ENCODE data around the gene ADGRG6. TPM values are rescaled to one million over a fixed set of nuclear protein-coding genes. Genes with fewer than 3 reads are reported as not detected.
A peak's percentile ranks its signal among the peaks of the same experiment; 100 is the strongest.

ADGRG6 gene
- total and polyA plus RNA-seq, 10 of the 15 experiments (the other 5 are each of a cell fraction or from before 2014, with no cell fraction given), result 0.01 to 0.24 (median 0.13) TPM; not detected in 7

DNA sequence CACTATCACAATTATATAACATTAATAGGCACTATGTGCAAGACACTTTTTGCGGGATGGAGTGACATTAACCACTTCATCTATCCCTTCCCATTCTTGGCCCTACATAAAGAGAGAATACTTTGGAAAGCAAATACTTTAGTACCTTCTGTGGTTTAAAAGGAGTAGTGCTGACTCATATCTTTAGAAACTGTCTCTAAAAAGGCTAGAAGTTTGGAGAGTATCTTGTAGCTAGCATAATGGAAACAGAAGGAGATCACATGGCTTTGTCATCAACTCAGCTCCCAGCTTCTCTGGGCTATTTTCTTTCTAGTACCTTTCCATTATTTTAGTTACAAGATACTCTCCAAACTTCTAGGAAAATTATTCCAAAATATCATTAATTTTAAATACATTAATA lies 157.5 kb downstream of the ADGRG6 start (continued):
- TF ChIP-seq, protein P1, sequence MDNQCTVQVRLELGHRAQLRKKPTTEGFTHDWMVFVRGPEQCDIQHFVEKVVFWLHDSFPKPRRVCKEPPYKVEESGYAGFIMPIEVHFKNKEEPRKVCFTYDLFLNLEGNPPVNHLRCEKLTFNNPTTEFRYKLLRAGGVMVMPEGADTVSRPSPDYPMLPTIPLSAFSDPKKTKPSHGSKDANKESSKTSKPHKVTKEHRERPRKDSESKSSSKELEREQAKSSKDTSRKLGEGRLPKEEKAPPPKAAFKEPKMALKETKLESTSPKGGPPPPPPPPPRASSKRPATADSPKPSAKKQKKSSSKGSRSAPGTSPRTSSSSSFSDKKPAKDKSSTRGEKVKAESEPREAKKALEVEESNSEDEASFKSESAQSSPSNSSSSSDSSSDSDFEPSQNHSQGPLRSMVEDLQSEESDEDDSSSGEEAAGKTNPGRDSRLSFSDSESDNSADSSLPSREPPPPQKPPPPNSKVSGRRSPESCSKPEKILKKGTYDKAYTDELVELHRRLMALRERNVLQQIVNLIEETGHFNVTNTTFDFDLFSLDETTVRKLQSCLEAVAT (IDR thresholded peaks at IDR 0.05), result no peak
- TF ChIP-seq PAX8 (IDR thresholded peaks at IDR 0.05) (no peak), PAX5 (IDR thresholded peaks at IDR 0.05; ENCODE audit: borderline replicate concordance, low read depth, low read length) (no peak), KLF5 (IDR thresholded peaks at IDR 0.05; ENCODE audit: partially characterized antibody) (no peak), SIN3A (IDR thresholded peaks at IDR 0.05; ENCODE audit: low read depth, low read length) (no peak), RAD51 (IDR thresholded peaks at IDR 0.05) (no peak)

DNA sequence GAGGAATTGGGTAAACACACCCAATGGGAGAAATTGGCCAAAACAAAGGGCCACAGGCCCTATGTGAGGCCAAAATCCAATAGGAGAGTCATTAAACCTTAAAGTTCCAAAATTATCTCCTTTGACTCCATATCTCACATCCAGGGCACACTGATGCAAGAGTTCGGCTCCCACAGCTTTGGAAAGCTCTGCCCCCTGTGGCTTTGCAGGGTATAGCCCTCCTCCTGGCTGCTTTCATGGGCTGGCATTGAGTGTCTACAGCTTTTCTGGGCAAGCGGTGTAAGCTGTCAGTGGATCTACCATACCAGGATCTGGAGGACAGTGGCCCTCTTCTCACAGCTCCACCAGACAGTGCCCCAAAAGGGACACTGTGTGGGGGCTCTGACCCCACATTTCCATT lies 160.5 kb downstream of the ADGRG6 start:
- H3K36me3 ChIP-seq (ENCODE audit: control insufficient read depth in 2 of 2, insufficient read depth in 2 of 2, low read length in 1 of 2), result no peaks in the 10 kb centered on the region
- H3K4me2 ChIP-seq (ENCODE audit: control insufficient read depth, insufficient read depth), result no peak overlapping the region
- BruUV-seq (replicated peaks), result no TSS peak
- H3K27me3 ChIP-seq (replicated peaks in 1 of 2; ENCODE audit: control insufficient read depth in 2 of 2, insufficient read depth in 2 of 2, low read length in 1 of 2), result no peaks in the 10 kb centered on the region
- ChIA-PET SMC1A (ENCODE audit: uncharacterized antibody, unreplicated experiment) (no interaction called here), CTCF (interaction anchor here (0.6 to 1.0 kb wide), 2 partner anchors 12 to 1206 kb away, joined by 3 read pairs; no protein-coding TSS in a partner anchor), RAD21 (ENCODE audit: unreplicated experiment) (no interaction called here), POLR2A (no interaction called here)
- no peak overlapping the region for H3K9ac ChIP-seq (ENCODE audit: control insufficient read depth, insufficient read depth, low read length)
- no peaks in the 10 kb centered on the region for H4K20me1 ChIP-seq (ENCODE audit: control insufficient read depth, insufficient read depth)
- no peak for TF ChIP-seq STAT1 (conservative IDR thresholded peaks at IDR 0.05)
- TF ChIP-seq, protein P2, sequence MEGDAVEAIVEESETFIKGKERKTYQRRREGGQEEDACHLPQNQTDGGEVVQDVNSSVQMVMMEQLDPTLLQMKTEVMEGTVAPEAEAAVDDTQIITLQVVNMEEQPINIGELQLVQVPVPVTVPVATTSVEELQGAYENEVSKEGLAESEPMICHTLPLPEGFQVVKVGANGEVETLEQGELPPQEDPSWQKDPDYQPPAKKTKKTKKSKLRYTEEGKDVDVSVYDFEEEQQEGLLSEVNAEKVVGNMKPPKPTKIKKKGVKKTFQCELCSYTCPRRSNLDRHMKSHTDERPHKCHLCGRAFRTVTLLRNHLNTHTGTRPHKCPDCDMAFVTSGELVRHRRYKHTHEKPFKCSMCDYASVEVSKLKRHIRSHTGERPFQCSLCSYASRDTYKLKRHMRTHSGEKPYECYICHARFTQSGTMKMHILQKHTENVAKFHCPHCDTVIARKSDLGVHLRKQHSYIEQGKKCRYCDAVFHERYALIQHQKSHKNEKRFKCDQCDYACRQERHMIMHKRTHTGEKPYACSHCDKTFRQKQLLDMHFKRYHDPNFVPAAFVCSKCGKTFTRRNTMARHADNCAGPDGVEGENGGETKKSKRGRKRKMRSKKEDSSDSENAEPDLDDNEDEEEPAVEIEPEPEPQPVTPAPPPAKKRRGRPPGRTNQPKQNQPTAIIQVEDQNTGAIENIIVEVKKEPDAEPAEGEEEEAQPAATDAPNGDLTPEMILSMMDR (IDR thresholded peaks at IDR 0.05 in 2 of 3, conservative IDR thresholded peaks at IDR 0.05 in 1 of 3; ENCODE audit: control insufficient read depth in 2 of 3, extremely low read depth in 1 of 3, insufficient read depth in 1 of 3, low read depth in 3 of 3, low read length in 3 of 3), result peak in 1 of 3 experiments; percentile 6; a peak in 1 of 6 replicates
- no peak for TF ChIP-seq TCF3 (IDR thresholded peaks at IDR 0.05; ENCODE audit: borderline replicate concordance, insufficient read depth, low read depth, low read length)
- no peak for TF ChIP-seq PAX5 (IDR thresholded peaks at IDR 0.05; ENCODE audit: borderline replicate concordance, low read depth, low read length)
- no peak for TF ChIP-seq BACH1 (IDR thresholded peaks at IDR 0.05; ENCODE audit: borderline replicate concordance)
- no peak for TF ChIP-seq GABPA (IDR thresholded peaks at IDR 0.05; ENCODE audit: low read depth)
- TF ChIP-seq YY1 (IDR thresholded peaks at IDR 0.05; ENCODE audit: low read depth, low read length), result no peak
- in situ Hi-C loops (cut with MboI) (no loop called here), intact Hi-C loops (cut with micrococcal nuclease; ENCODE audit: unreplicated experiment) (no loop called here)
- H3K4me3 ChIP-seq, result no peak overlapping the region
- no peaks in the 10 kb centered on the region for H3K79me2 ChIP-seq (ENCODE audit: control insufficient read depth, insufficient read depth, low read length)
- ATAC-seq (no peak), FAIRE-seq (no peak), DNase-seq (ENCODE audit: low read depth, low spot score) (no peak)
- H3K9me3 ChIP-seq (replicated peaks; ENCODE audit: control insufficient read depth, insufficient read depth, low read length), result no peaks in the 10 kb centered on the region
- H2AFZ ChIP-seq (ENCODE audit: control insufficient read depth, low read depth, low read length), result no peak overlapping the region
- WGBS (ENCODE audit: insufficient coverage, insufficient replicate concordance, low lambda C conversion rate, missing lambda C conversion rate), result 26% methylated on average over 2 of the region's 2 CpGs
- no peak overlapping the region for H3K27ac ChIP-seq (ENCODE audit: control insufficient read depth, insufficient read depth)
- H3K4me1 ChIP-seq (ENCODE audit: control insufficient read depth, insufficient read depth, low read length), result no peaks in the 10 kb centered on the region
